SK-N-MC (cell line): ENCODE measurements around the gene SMYD3.

Experiments
- EZH2 ChIP-seq: fragments of 200-600 bp; sonication (generic); IDR thresholded peaks from one replicate; pipeline ENCODE4 v1.6.1; 2017; ENCODE audit warnings: antibody characterized with exemption
- FOXP2 ChIP-seq: optimal IDR thresholded peaks from 2 replicates; pipeline ENCODE3; 2011; ENCODE audit warnings: mild to moderate bottlenecking, moderate library complexity; ENCODE audit not compliant: insufficient read depth; ENCODE audit errors: extremely low read length, control extremely low read depth
- POLR2AphosphoS5 ChIP-seq: IDR thresholded peaks from 2 replicates; pipeline ENCODE4 v1.6.1; 2012; ENCODE audit warnings: mild to moderate bottlenecking, low read depth, low read length, borderline replicate concordance

DNA sequence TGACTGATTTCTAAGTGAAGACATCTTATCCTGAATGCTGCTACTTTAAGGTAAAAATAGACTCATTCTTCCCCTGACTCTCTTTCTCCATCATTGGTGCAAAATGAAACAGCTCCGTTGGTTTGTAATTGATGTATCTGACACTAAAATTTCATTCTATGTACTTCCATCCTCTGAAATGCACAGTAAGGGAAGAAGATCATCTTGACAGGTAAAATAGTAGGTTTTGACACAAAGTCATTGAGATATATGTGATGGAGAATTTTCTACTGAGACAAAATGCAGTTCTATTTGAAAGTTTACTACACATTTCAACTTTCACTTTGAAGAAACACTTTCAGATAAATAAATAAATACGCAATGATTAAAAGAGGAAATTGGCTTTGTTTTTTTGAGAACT is 348.9 kb downstream of the SMYD3 start:
- TF ChIP-seq EZH2 (no peak), POLR2AphosphoS5 (no peak), FOXP2 (no peak)
